ENCODE data around the gene ATG5.

- TF ChIP-seq, protein P1, sequence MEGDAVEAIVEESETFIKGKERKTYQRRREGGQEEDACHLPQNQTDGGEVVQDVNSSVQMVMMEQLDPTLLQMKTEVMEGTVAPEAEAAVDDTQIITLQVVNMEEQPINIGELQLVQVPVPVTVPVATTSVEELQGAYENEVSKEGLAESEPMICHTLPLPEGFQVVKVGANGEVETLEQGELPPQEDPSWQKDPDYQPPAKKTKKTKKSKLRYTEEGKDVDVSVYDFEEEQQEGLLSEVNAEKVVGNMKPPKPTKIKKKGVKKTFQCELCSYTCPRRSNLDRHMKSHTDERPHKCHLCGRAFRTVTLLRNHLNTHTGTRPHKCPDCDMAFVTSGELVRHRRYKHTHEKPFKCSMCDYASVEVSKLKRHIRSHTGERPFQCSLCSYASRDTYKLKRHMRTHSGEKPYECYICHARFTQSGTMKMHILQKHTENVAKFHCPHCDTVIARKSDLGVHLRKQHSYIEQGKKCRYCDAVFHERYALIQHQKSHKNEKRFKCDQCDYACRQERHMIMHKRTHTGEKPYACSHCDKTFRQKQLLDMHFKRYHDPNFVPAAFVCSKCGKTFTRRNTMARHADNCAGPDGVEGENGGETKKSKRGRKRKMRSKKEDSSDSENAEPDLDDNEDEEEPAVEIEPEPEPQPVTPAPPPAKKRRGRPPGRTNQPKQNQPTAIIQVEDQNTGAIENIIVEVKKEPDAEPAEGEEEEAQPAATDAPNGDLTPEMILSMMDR (IDR thresholded peaks at IDR 0.05; ENCODE audit: low read depth, low read length), result no peak
- no peak for TF ChIP-seq EZH2phosphoT487 (IDR thresholded peaks at IDR 0.05; ENCODE audit: low read depth)
Observed at GRCh38 chr6:106257195-106257594, 68.4 kb downstream of the ATG5 start.
